Measurements from ENCODE around the gene EPSTI1.

Gene EPSTI1

DNA sequence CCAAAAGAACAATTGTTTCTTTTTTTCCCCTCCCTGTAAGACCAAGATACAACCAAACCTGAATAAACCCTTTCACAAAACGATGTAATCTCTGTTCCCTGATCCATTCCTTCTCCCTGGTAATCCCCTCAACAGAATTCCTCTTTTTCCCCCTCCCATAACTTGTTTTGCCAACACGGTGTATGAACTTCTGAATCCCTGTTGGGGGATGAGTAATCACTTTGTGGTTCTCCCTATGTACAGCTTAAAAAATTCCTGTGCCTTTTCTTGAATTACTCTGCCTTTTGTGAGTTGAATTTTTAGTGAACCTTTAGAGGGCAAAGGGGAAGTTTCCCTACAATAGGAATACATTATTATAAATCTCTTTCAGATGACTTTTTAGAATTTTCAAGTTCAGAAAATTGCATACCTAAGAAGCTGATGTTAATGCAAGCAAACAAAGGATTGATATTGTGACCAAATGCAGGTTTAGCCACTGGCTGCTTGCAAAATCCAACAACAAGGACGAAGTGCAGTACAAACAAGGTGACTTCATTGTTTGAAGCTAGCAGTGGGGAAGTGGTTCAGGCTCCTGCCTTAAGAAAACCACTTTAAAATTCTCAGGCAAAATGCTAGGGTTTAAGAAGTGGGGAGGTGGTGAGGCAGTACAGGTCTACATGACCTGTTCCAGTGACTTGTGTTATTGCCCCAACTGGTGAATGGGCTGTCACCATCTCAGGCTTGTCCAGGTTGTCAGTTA, 15.0 kb upstream of the EPSTI1 start:
- peak overlapping the region; percentile 74 for H3K27ac ChIP-seq
- CTCF ChIA-PET, result no interaction called here
- POLR2A ChIA-PET (ENCODE audit: low non-redundant PET), result no interaction called here
- DNase-seq (ENCODE audit: low spot score), result peak; percentile 25
- TF ChIP-seq, protein P1, sequence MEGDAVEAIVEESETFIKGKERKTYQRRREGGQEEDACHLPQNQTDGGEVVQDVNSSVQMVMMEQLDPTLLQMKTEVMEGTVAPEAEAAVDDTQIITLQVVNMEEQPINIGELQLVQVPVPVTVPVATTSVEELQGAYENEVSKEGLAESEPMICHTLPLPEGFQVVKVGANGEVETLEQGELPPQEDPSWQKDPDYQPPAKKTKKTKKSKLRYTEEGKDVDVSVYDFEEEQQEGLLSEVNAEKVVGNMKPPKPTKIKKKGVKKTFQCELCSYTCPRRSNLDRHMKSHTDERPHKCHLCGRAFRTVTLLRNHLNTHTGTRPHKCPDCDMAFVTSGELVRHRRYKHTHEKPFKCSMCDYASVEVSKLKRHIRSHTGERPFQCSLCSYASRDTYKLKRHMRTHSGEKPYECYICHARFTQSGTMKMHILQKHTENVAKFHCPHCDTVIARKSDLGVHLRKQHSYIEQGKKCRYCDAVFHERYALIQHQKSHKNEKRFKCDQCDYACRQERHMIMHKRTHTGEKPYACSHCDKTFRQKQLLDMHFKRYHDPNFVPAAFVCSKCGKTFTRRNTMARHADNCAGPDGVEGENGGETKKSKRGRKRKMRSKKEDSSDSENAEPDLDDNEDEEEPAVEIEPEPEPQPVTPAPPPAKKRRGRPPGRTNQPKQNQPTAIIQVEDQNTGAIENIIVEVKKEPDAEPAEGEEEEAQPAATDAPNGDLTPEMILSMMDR (conservative IDR thresholded peaks at IDR 0.05; ENCODE audit: low read depth), result no peak

DNA sequence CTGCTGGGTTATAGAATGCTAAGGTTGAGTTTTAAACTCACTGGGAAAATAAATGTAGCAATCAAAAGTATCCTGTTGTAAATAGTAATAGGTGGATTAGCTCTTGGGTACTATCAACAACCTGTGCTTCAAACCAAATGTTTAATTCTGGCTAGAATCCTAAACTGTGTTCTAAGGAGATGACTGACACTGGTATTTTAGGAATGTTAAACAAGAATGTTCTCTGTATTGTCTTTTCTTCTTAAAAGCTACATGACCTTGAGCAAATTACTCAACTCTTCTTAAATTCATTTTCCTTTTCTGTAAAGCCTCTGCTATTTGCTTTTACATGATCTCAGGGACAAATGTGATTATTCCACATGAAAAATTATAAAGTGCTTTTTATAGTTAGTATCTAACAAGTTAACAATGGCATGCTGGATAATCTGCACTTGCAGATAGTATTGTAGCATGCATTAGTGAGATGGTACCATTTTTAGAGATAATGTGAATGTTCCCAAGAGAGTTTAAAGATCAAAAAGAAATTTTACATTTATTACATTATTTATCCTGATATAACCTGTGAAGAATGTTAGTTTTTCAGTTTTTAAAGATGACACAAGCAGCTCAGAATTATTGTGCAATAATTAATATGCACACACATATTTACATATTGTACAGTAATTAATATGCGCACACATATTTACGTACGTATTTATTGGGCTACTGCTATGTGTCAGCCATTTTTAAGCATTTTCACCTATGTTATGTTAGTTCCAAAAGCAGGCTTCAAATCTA, 13.6 kb upstream of the EPSTI1 start:
- H3K27ac ChIP-seq, result peak overlapping the region; percentile 74; the same call in 1 of the 2 replicates
- CTCF ChIA-PET, result no interaction called here
- peak; percentile 42 for DNase-seq (ENCODE audit: low spot score)
- TF ChIP-seq, protein P1 (conservative IDR thresholded peaks at IDR 0.05; ENCODE audit: low read depth), result no peak
- POLR2A ChIA-PET (ENCODE audit: low non-redundant PET), result no interaction called here

DNA sequence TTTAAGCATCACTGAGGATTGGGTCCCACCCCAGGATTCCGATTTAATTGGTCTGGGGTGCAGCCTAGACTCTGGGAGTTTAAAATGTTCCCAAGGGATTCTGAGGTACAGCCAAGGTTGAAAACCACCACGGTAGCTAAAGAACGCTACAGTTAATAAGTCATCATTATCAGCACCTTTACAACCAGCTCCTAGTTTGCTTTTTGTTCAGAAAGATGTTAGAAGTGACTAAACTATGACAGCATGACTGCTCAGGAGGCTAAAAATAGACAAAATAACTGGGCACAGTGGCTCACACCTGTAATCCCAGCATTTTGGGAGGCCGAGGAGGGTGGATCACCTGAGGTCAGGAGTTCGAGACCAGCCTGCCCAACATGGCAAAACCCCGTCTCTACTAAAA, 11.7 kb upstream of the EPSTI1 start:
- peak overlapping the region; percentile 77 for H3K27ac ChIP-seq
- TF ChIP-seq, protein P1 (conservative IDR thresholded peaks at IDR 0.05; ENCODE audit: low read depth), result no peak
- DNase-seq (ENCODE audit: low spot score), result no peak
- CTCF ChIA-PET, result no interaction called here
- POLR2A ChIA-PET (ENCODE audit: low non-redundant PET), result no interaction called here

DNA sequence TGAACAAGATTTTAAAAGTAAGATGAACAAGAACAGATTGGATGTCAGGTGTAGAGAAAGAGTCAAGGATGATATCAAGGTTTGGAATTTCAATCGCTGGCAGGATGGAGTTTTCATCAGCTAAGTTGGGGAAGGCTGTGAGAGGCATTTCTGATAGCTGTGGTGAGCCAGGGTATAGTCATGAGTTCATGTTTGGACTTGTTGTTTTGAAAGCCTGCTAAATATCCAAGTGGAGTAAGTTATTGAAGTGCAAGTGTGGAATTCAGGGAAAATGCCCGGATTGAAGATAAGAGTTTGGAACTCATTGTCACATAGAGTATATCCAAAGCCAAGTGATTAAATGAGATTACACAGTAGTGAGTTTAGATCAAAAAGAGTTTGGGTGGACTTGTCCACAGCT, 11.0 kb upstream of the EPSTI1 start:
- ChIA-PET POLR2A (ENCODE audit: low non-redundant PET) (no interaction called here), CTCF (no interaction called here)
- peak; percentile 87 for DNase-seq (ENCODE audit: low spot score)
- no peak overlapping the region for H3K27ac ChIP-seq
- TF ChIP-seq, protein P1 (conservative IDR thresholded peaks at IDR 0.05; ENCODE audit: low read depth), result no peak

- peak overlapping the region; percentile 36; the same call in 1 of the 2 replicates for H3K27ac ChIP-seq
- TF ChIP-seq, protein P1 (conservative IDR thresholded peaks at IDR 0.05; ENCODE audit: low read depth), result no peak
- ChIA-PET CTCF (no interaction called here), POLR2A (ENCODE audit: low non-redundant PET) (no interaction called here)
- no peak for DNase-seq (ENCODE audit: low spot score)
These were observed 10.0 kb upstream of the EPSTI1 start for GRCh38 chr13:43002021-43002420.

- CTCF ChIA-PET, result no interaction called here
- POLR2A ChIA-PET (ENCODE audit: low non-redundant PET), result no interaction called here
- H3K27ac ChIP-seq, result no peak overlapping the region
- DNase-seq (ENCODE audit: low spot score), result no peak
- TF ChIP-seq, protein P1 (conservative IDR thresholded peaks at IDR 0.05; ENCODE audit: low read depth), result no peak
These were observed 8.6 kb upstream of the EPSTI1 start for GRCh38 chr13:43000676-43001075.

Measured in RWPE1 (cell line).